Spleen (tissue), 11 donors: ENCODE data around the gene FXYD2. TPM values are rescaled to one million over a fixed set of nuclear protein-coding genes. Genes with fewer than 3 reads are reported as not detected.

Experiments
- DNase-seq: peaks from one replicate; pipeline ENCODE4 v3.0.0-alpha.2; 2020
- H3K27ac ChIP-seq, 8 donors: fragments of 200-600 bp; sonication (generic) in 7 of 8; 1 replicate in 4 of 8; 2 replicates in 4 of 8; pipeline versions ENCODE4 v1.5.0 to v1.8.0; 2016 to 2021; ENCODE audit warnings: inconsistent platforms in 4 of 8, mild to moderate bottlenecking in 4 of 8, moderate library complexity in 1 of 8
- H3K27me3 ChIP-seq, 7 donors: fragments of 200-600 bp; sonication (generic) in 6 of 7; replicated peaks in 1 of 7; 1 replicate in 4 of 7; 2 replicates in 3 of 7; pipeline versions ENCODE4 v1.5.0 to v1.8.0; 2016 to 2021; ENCODE audit warnings: inconsistent platforms in 3 of 7, mild to moderate bottlenecking in 1 of 7
- H3K36me3 ChIP-seq, 6 donors: fragments of 200-600 bp; sonication (generic) in 5 of 6; 1 replicate in 4 of 6; 2 replicates in 2 of 6; pipeline versions ENCODE4 v1.5.0 to v1.8.0; 2016 to 2021; ENCODE audit warnings: inconsistent platforms in 2 of 6
- H3K4me1 ChIP-seq, 6 donors: fragments of 200-600 bp; sonication (generic) in 5 of 6; 1 replicate in 3 of 6; 2 replicates in 3 of 6; pipeline versions ENCODE4 v1.5.0 to v1.8.0; 2016 to 2021; ENCODE audit warnings: inconsistent platforms in 3 of 6
- H3K4me3 ChIP-seq, 8 donors: fragments of 200-600 bp; sonication (generic) in 7 of 8; 1 replicate in 4 of 8; 2 replicates in 4 of 8; pipeline versions ENCODE4 v1.5.0 to v1.8.0; 2016 to 2021; ENCODE audit warnings: inconsistent platforms in 4 of 8, mild to moderate bottlenecking in 4 of 8, moderate library complexity in 2 of 8
- H3K9me3 ChIP-seq, 8 donors: fragments of 200-600 bp; sonication (generic) in 7 of 8; 1 replicate in 4 of 8; 2 replicates in 4 of 8; pipeline versions ENCODE4 v1.5.0 to v1.8.0; 2016 to 2021; ENCODE audit warnings: inconsistent platforms in 4 of 8
- CTCF ChIP-seq, 11 experiments: fragments of 200-600 bp in 7 of 11; fragments of 450-650 bp in 4 of 11; sonication (generic) in 4 of 11; IDR thresholded peaks in 8 of 11; conservative IDR thresholded peaks in 3 of 11; 1 replicate in 7 of 11; 2 replicates in 4 of 11; pipeline versions ENCODE4 v1.4.0 to v1.8.0; 2016 to 2021; ENCODE audit warnings: antibody characterized with exemption in 11 of 11, inconsistent platforms in 4 of 11, mild to moderate bottlenecking in 1 of 11
- POLR2A ChIP-seq, 3 donors: fragments of 450-650 bp; IDR thresholded peaks; one replicate each; pipeline ENCODE4 v1.5.1; 2017; ENCODE audit warnings: antibody characterized with exemption in 3 of 3, mild to moderate bottlenecking in 1 of 3
- POLR2AphosphoS5 ChIP-seq, 3 donors: sonication (generic); formaldehyde crosslinking; IDR thresholded peaks; one replicate each; pipeline ENCODE4 v1.5.1; 2017; ENCODE audit warnings: antibody characterized with exemption in 3 of 3
- WGBS, 5 donors: extraction: QIAGEN DNeasy Blood & Tissue Kit in 3 of 5; methylation state at CpG; one replicate each; pipeline versions ENCODE4 v1.1.5 to v1.1.7; 2013 to 2018; 5-methylcytosine and 5-hydroxymethylcytosine counted together
- intact Hi-C: fragments of 100-400 bp; cut with DNase I; formaldehyde crosslinking; loops from one replicate; pipeline ENCODE4 v1.15.0; 2023; ENCODE audit warnings: low total_unique reads
- polyA plus RNA-seq, 3 donors: library from polyadenylated mRNA; stranded (reverse); fragments of 200-250 nt; gene quantifications; one replicate each; pipeline ENCODE4 v1.2.1, GENCODE V29; 2013
- total RNA-seq, 7 donors: library from RNA; depleted of rRNA in 3 of 7; stranded (reverse); fragments of >200 nt in 3 of 7; fragmentation: NEBNext Ultra II Directional in 4 of 7; extraction: Animal tissue kit (Norgen Biotek cat#: 25700) in 4 of 7; gene quantifications; one replicate each; pipeline versions ENCODE4 v1.1.0 to v1.2.1, GENCODE V29; 2016 to 2021
- donor health status: healthy with polysubstance abuse.
- donor health status: DM: no; HTN: no; CAD: no; lungs with moderate emphysema.
- donor health status: DM: no; HTN: no; CAD: no.
- donor health status: Bipolar disorder and iron deficiency.
- donor health status: healthy.
- donor health status: DM: no; HTN: no; CAD: no.
- donor health status: DM: yes; HTN: yes; CAD: no.

FXYD2 gene
- total and polyA plus RNA-seq, 10 donors = 4.7 to 20.0 (median 8.0) TPM

GRCh38 chr11:117770061-117770460 lies 54.5 kb downstream of the FXYD2 start:
- no peaks in the 10 kb centered on the region for H3K36me3 ChIP-seq
- intact Hi-C loops = no loop called here
- WGBS, 5 donors = 83 to 91% (median 91%) methylated on average over 4 of the region's 4 CpGs

More at GRCh38 chr11:117770061-117770460, 54.5 kb downstream of the FXYD2 start:
- H3K4me3 ChIP-seq = no peak overlapping the region
- peaks cover 0 to 7% (median 0%) of the 10 kb centered on the region in 7 donors for H3K27me3 ChIP-seq
- no peak for DNase-seq
- TF ChIP-seq POLR2AphosphoS5 (IDR thresholded peaks at IDR 0.05) (no peak), CTCF (IDR thresholded peaks at IDR 0.05 in 8 of 11, conservative IDR thresholded peaks at IDR 0.05 in 3 of 11) (no peak), POLR2A (IDR thresholded peaks at IDR 0.05) (no peak)
- H3K4me1 ChIP-seq = no peaks in the 10 kb centered on the region
- H3K9me3 ChIP-seq = no peaks in the 10 kb centered on the region
- no peak overlapping the region for H3K27ac ChIP-seq

Other genes with a start within 250 kb of the FXYD2 start
- 10 to 100 TPM in 1 of 7 donors, 1 to 10 TPM in 5, under 1 TPM in 1; 0.54 to 10.7 (median 3.6) TPM for gene DSCAML1, start 27.5 kb downstream of the FXYD2 start, total RNA-seq
- gene DSCAML1, start 27.5 kb downstream of the FXYD2 start, polyA plus RNA-seq = under 1 TPM; 0.07 to 0.41 (median 0.35) TPM
- gene FXYD6, start 51.9 kb upstream of the FXYD2 start, total RNA-seq = 100 to 1,000 TPM in 5 of 7 donors, 10 to 100 TPM in 2; 75.4 to 230 (median 140) TPM
- 10 to 100 TPM; 40.8 to 71.5 (median 51.4) TPM for gene FXYD6, start 51.9 kb upstream of the FXYD2 start, polyA plus RNA-seq
- 1 to 10 TPM in 6 of 7 donors, under 1 TPM in 1; 0.95 to 2.2 (median 1.7) TPM for gene TMPRSS13, start 104.7 kb upstream of the FXYD2 start, total RNA-seq
- 1 to 10 TPM; 1.3 to 1.9 (median 1.5) TPM for gene TMPRSS13, start 104.7 kb upstream of the FXYD2 start, polyA plus RNA-seq
- gene IL10RA, start 161.7 kb upstream of the FXYD2 start, total RNA-seq = 100 to 1,000 TPM; 114 to 239 (median 171) TPM
- 10 to 100 TPM; 32.9 to 39.4 (median 38.3) TPM for gene IL10RA, start 161.7 kb upstream of the FXYD2 start, polyA plus RNA-seq